IMR-90 (cell line): ENCODE data around the gene LMX1A. TPM values are rescaled to one million over a fixed set of nuclear protein-coding genes. Genes with fewer than 3 reads are reported as not detected.

ENCODE experiments used
- ATAC-seq: fragments of 200-7000 bp; cut with Tn5 transposase; 2 replicates; pipeline ENCODE4 v1.9.1; 2020; ENCODE audit warnings: low read depth, mild to moderate bottlenecking, moderate library complexity
- BruUV-seq: library from RNA; stranded (reverse); fragments of 400-500 nt; replicated peaks from 2 replicates; lab custom pipeline; 2021; lab: Mats Ljungman, UMichigan
- CTCF ChIA-PET: fragments of 300-600 bp; formaldehyde crosslinking; extraction: SDS; loops from one replicate; lab custom pipeline; 2021; ENCODE audit warnings: antibody characterized with exemption; lab: Yijun Ruan, JAX
- POLR2A ChIA-PET: fragments of 300-600 bp; sonication (Branson Sonifier 250); formaldehyde crosslinking; loops from one replicate; lab custom pipeline; 2022; ENCODE audit warnings: antibody characterized with exemption; ENCODE audit not compliant: unreplicated experiment; lab: Charles Lee
- DNase-seq: peaks from one replicate; pipeline ENCODE4 v3.0.0; 2013
- H2AFZ ChIP-seq: replicated peaks from 2 replicates; pipeline ENCODE3; 2013; ENCODE audit warnings: low read length, mild to moderate bottlenecking; ENCODE audit not compliant: poor library complexity
- H2AK5ac ChIP-seq: 2 replicates; pipeline ENCODE4 v1.6.1; 2013; ENCODE audit warnings: low read depth, low read length, inconsistent platforms
- H2AK9ac ChIP-seq: replicated peaks from 2 replicates; pipeline ENCODE3; 2013; ENCODE audit warnings: mild to moderate bottlenecking, low read depth, low read length, moderate library complexity; ENCODE audit not compliant: poor library complexity
- H2BK120ac ChIP-seq: 2 replicates; pipeline ENCODE4 v1.6.1; 2013; ENCODE audit warnings: low read depth, low read length, inconsistent platforms
- H2BK15ac ChIP-seq: 3 replicates; pipeline ENCODE4 v1.6.1; 2013; ENCODE audit warnings: low read depth, low read length, inconsistent platforms
- H2BK20ac ChIP-seq: 2 replicates; pipeline ENCODE4 v1.6.1; 2013; ENCODE audit warnings: low read depth, mild to moderate bottlenecking, inconsistent platforms, low read length, moderate library complexity
- H2BK5ac ChIP-seq: 2 replicates; pipeline ENCODE4 v1.6.1; 2013; ENCODE audit warnings: mild to moderate bottlenecking, low read depth, low read length, inconsistent platforms; ENCODE audit not compliant: poor library complexity, severe bottlenecking
- H3K14ac ChIP-seq: replicated peaks from 2 replicates; pipeline ENCODE4 v1.6.1; 2013; ENCODE audit warnings: low read depth, low read length, inconsistent platforms
- H3K18ac ChIP-seq: 2 replicates; pipeline ENCODE4 v1.6.1; 2013; ENCODE audit warnings: low read depth, low read length, control low read depth
- H3K23ac ChIP-seq: 2 replicates; pipeline ENCODE4 v1.6.1; 2013; ENCODE audit warnings: low read depth, low read length, inconsistent platforms
- H3K27ac ChIP-seq: 2 replicates; pipeline ENCODE4 v1.5.1; 2013; ENCODE audit warnings: mild to moderate bottlenecking, control low read depth, low read length; ENCODE audit not compliant: insufficient read depth
- H3K27me3 ChIP-seq: 2 replicates; pipeline ENCODE4 v1.6.1; 2013; ENCODE audit warnings: low read length; ENCODE audit not compliant: control insufficient read depth, insufficient read depth
- H3K36me3 ChIP-seq: 2 replicates; pipeline ENCODE4 v1.6.1; 2013; ENCODE audit warnings: low read length, mixed read lengths; ENCODE audit not compliant: control insufficient read depth, insufficient read depth
- H3K4ac ChIP-seq: 2 replicates; pipeline ENCODE4 v1.6.1; 2013; ENCODE audit warnings: low read depth, low read length, inconsistent platforms
- H3K4me1 ChIP-seq: 2 replicates; pipeline ENCODE4 v1.6.1; 2013; ENCODE audit warnings: low read length, mixed read lengths; ENCODE audit not compliant: control insufficient read depth, insufficient read depth
- H3K4me2 ChIP-seq: 2 replicates; pipeline ENCODE4 v1.6.1; 2013; ENCODE audit warnings: low read depth, mild to moderate bottlenecking, control low read depth, low read length, moderate library complexity
- H3K4me3 ChIP-seq: 2 replicates; pipeline ENCODE4 v1.5.1; 2013; ENCODE audit warnings: low read depth, mild to moderate bottlenecking, control low read depth, low read length, moderate library complexity; ENCODE audit not compliant: insufficient read depth
- H3K56ac ChIP-seq: 2 replicates; pipeline ENCODE4 v1.6.1; 2013; ENCODE audit warnings: low read length, inconsistent platforms; ENCODE audit not compliant: insufficient read depth; ENCODE audit errors: extremely low read depth
- H3K79me1 ChIP-seq, 2 experiments: 2 replicates each; pipeline ENCODE4 v1.6.1; 2013; ENCODE audit warnings: low read length in 2 of 2, inconsistent platforms in 1 of 2, low read depth in 1 of 2
- H3K9ac ChIP-seq: 2 replicates; pipeline ENCODE4 v1.6.1; 2013; ENCODE audit warnings: low read depth, low read length, control low read depth
- H3K9me1 ChIP-seq: 2 replicates; pipeline ENCODE4 v1.6.1; 2013; ENCODE audit warnings: low read length, inconsistent platforms; ENCODE audit not compliant: insufficient read depth
- H3K9me3 ChIP-seq: 2 replicates; pipeline ENCODE4 v1.6.1; 2013; ENCODE audit warnings: low read length; ENCODE audit not compliant: control insufficient read depth, insufficient read depth
- H4K20me1 ChIP-seq: 2 replicates; pipeline ENCODE4 v1.6.1; 2013; ENCODE audit warnings: low read length, inconsistent platforms; ENCODE audit not compliant: insufficient read depth
- H4K5ac ChIP-seq: 2 replicates; pipeline ENCODE4 v1.6.1; 2013; ENCODE audit warnings: mild to moderate bottlenecking, low read depth, low read length, control low read depth
- H4K8ac ChIP-seq, 2 experiments: 2 replicates each; pipeline ENCODE4 v1.6.1; 2013; ENCODE audit warnings: low read depth in 2 of 2, low read length in 2 of 2, control low read depth in 1 of 2, inconsistent platforms in 1 of 2
- H4K91ac ChIP-seq: 2 replicates; pipeline ENCODE4 v1.6.1; 2013; ENCODE audit warnings: low read depth, low read length, inconsistent platforms; ENCODE audit not compliant: insufficient read depth
- CEBPB ChIP-seq: IDR thresholded peaks from 2 replicates; pipeline ENCODE4 v1.6.1; 2012; ENCODE audit warnings: low read depth, low read length, improper control_type of control experiment
- MAFK ChIP-seq: IDR thresholded peaks from 2 replicates; pipeline ENCODE4 v1.6.1; 2012; ENCODE audit warnings: low read depth, low read length, improper control_type of control experiment
- MAZ ChIP-seq: IDR thresholded peaks from 2 replicates; pipeline ENCODE4 v1.6.1; 2012; ENCODE audit warnings: low read depth, mild to moderate bottlenecking, low read length, improper control_type of control experiment, moderate library complexity, borderline replicate concordance
- RAD21 ChIP-seq: IDR thresholded peaks from 2 replicates; pipeline ENCODE4 v1.6.1; 2012; ENCODE audit warnings: low read length, improper control_type of control experiment
- SMC3 ChIP-seq: fragments of 150-350 bp; IDR thresholded peaks from 2 replicates; pipeline ENCODE4 v1.6.1; 2016; ENCODE audit warnings: low read depth, mild to moderate bottlenecking, antibody characterized with exemption, low read length, moderate library complexity
- USF2 ChIP-seq: fragments of 150-350 bp; IDR thresholded peaks from 2 replicates; pipeline ENCODE4 v1.6.1; 2017; ENCODE audit warnings: mild to moderate bottlenecking, antibody characterized with exemption, low read length, low read depth
- WGBS, 2 experiments: methylation state at CpG; one replicate each; pipeline versions ENCODE4 v1.1.5 to v1.1.7; 2013; ENCODE audit warnings: missing lambda C conversion rate in 2 of 2; ENCODE audit not compliant: insufficient read length in 1 of 2; ENCODE audit errors: extremely low coverage in 2 of 2; 5-methylcytosine and 5-hydroxymethylcytosine counted together
- dilution Hi-C: fragments of 300-500 bp; cut with HindIII; formaldehyde crosslinking; loops from one replicate; pipeline ENCODE4 v1.14.3; 2018; ENCODE audit warnings: low sequenced_read_pairs; ENCODE audit not compliant: unreplicated experiment
- in situ Hi-C: fragments of 300-500 bp; cut with MboI; formaldehyde crosslinking; loops from 3 replicates; pipeline ENCODE4 v1.14.3; 2019; ENCODE audit warnings: low sequenced_read_pairs, inconsistent platforms, mixed read lengths
- intact Hi-C: fragments of 100-400 bp; cut with micrococcal nuclease; formaldehyde crosslinking; loops from 2 replicates; pipeline ENCODE4 v1.10.0; 2022
- polyA plus RNA-seq, 3 experiments: library from polyadenylated mRNA; depleted of rRNA; stranded (reverse); fragments of >200 nt; gene quantifications; 2 replicates each; pipeline ENCODE4 v1.2.3, GENCODE V29; 2012; ENCODE audit warnings: low replicate concordance in 1 of 3
- total RNA-seq: library from RNA; depleted of rRNA; stranded (reverse); fragments of >200 nt; gene quantifications from 2 replicates; pipeline ENCODE4 v1.2.3, GENCODE V29; 2012
- TF ChIP-seq, protein P1 (sequence below): fragments of 150-350 bp; IDR thresholded peaks from 2 replicates; pipeline ENCODE4 v1.6.1; 2016; ENCODE audit warnings: low read depth, mild to moderate bottlenecking, low read length, moderate library complexity, borderline replicate concordance
- TF ChIP-seq, protein P2 (sequence below): conservative IDR thresholded peaks from 2 replicates; pipeline ENCODE4 v1.5.1; 2012; ENCODE audit warnings: mild to moderate bottlenecking, low read depth, low read length, improper control_type of control experiment

LMX1A gene
- total and polyA plus RNA-seq, 2 of the 4 experiments (the other 2 are of a cell fraction): not detected

DNA sequence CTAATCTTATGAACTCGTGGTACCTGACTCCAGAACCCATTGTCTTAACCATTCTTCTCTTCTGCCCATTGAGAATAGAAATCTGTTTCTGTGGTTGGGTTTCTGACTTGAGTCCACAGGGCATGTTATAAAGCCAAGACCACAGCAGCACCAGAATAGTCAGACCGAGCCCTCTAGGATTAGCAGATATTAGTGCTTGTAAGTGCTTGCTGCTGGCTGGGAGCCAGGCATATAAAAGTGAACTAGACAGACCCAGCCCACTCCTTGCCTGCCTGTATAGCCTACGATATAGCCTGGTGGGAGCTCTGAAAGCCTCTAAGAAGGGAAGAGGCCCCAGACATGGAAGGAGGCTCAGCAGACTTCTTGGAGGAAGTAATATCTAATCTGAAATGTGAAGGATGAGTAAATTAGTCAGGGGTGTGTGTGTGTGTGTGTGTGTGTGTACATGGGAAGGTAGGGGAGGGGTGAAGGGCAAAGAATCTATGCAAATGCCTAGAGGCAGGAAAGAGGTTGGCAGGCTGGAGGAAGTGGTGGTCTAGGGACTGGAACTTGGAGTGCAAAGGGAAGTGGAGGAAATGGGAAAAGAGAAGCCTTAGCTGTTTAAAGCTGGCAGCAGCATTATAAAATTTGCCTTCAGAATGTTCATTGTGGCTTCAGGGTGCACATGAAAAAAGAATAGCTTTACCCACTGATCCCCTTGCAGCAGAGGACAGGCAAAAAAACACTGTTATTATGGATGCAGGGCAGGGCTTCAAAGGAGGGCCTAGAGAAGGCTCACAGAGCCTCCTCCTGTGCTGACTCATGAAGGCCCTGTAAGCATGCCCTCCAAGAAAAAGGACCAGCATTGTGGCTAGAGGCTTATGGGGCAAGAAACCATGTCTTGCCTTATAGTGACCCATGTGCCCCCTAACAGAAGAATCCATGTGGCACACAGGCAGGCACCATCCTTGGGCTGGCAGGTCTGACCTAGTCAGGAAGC lies 169.2 kb downstream of the LMX1A start:
- no peak overlapping the region for H2BK120ac ChIP-seq
- no peak overlapping the region for H3K18ac ChIP-seq
- H3K36me3 ChIP-seq: no peaks in the 10 kb centered on the region
- H2AFZ ChIP-seq: no peak overlapping the region
- in situ Hi-C loops: no loop called here
- no peaks in the 10 kb centered on the region for H3K9me3 ChIP-seq
- H3K27me3 ChIP-seq: no peaks in the 10 kb centered on the region
- intact Hi-C loops: no loop called here
- no peaks in the 10 kb centered on the region for H4K20me1 ChIP-seq
- H3K9ac ChIP-seq: no peak overlapping the region
- no peaks in the 10 kb centered on the region for H3K9me1 ChIP-seq
- TF ChIP-seq, protein P1, sequence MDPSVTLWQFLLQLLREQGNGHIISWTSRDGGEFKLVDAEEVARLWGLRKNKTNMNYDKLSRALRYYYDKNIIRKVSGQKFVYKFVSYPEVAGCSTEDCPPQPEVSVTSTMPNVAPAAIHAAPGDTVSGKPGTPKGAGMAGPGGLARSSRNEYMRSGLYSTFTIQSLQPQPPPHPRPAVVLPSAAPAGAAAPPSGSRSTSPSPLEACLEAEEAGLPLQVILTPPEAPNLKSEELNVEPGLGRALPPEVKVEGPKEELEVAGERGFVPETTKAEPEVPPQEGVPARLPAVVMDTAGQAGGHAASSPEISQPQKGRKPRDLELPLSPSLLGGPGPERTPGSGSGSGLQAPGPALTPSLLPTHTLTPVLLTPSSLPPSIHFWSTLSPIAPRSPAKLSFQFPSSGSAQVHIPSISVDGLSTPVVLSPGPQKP: no peak
- TF ChIP-seq, protein P2, sequence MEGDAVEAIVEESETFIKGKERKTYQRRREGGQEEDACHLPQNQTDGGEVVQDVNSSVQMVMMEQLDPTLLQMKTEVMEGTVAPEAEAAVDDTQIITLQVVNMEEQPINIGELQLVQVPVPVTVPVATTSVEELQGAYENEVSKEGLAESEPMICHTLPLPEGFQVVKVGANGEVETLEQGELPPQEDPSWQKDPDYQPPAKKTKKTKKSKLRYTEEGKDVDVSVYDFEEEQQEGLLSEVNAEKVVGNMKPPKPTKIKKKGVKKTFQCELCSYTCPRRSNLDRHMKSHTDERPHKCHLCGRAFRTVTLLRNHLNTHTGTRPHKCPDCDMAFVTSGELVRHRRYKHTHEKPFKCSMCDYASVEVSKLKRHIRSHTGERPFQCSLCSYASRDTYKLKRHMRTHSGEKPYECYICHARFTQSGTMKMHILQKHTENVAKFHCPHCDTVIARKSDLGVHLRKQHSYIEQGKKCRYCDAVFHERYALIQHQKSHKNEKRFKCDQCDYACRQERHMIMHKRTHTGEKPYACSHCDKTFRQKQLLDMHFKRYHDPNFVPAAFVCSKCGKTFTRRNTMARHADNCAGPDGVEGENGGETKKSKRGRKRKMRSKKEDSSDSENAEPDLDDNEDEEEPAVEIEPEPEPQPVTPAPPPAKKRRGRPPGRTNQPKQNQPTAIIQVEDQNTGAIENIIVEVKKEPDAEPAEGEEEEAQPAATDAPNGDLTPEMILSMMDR: no peak
- TF ChIP-seq RAD21 (no peak), CEBPB (no peak), MAFK (no peak), USF2 (no peak), SMC3 (no peak), MAZ (no peak)
- no peak overlapping the region for H3K14ac ChIP-seq
- no peak overlapping the region for H2BK15ac ChIP-seq
- H2BK20ac ChIP-seq: no peak overlapping the region
- ChIA-PET CTCF (no interaction called here), POLR2A (no interaction called here)
- no peak overlapping the region for H3K4ac ChIP-seq
- H2AK9ac ChIP-seq: no peak overlapping the region
- ATAC-seq (no peak), DNase-seq (no peak)
- no peak overlapping the region for H4K5ac ChIP-seq
- no peak overlapping the region for H4K8ac ChIP-seq
- no peak overlapping the region for H3K23ac ChIP-seq
- H3K79me1 ChIP-seq: no peaks in the 10 kb centered on the region
- no peak overlapping the region for H2BK5ac ChIP-seq
- H2AK5ac ChIP-seq: no peak overlapping the region
- H3K4me2 ChIP-seq: no peak overlapping the region
- no TSS peak for BruUV-seq
- H3K27ac ChIP-seq: no peak overlapping the region
- no peaks in the 10 kb centered on the region for H3K4me1 ChIP-seq
- WGBS, 2 experiments: no CpG with 5 or more reads among the region's 3 CpGs
- no peak overlapping the region for H4K91ac ChIP-seq
- no peak overlapping the region for H3K56ac ChIP-seq
- no peak overlapping the region for H3K4me3 ChIP-seq
- dilution Hi-C loops: no loop called here
